Smooth muscle cell (in vitro differentiated cells): ENCODE results near the gene ETFA. TPM values are rescaled to one million over a fixed set of nuclear protein-coding genes. Genes with fewer than 3 reads are reported as not detected.

ENCODE experiments used
- DNase-seq: peaks from one replicate; lab custom pipeline; 2025; ENCODE audit not compliant: unreplicated experiment; lab: John Stamatoyannopoulos, UW
- H2AFZ ChIP-seq: fragments of 200-600 bp; sonication (generic); 2 replicates; pipeline ENCODE4 v1.6.0; 2016; ENCODE audit warnings: antibody characterized with exemption, low read depth, mild to moderate bottlenecking
- H3F3A ChIP-seq: fragments of 200-600 bp; sonication (generic); 2 replicates; pipeline ENCODE4 v1.6.0; 2017; ENCODE audit warnings: antibody characterized with exemption, low read depth
- H3K27ac ChIP-seq: fragments of 200-600 bp; sonication (generic); 2 replicates; pipeline ENCODE4 v1.5.1; 2016; ENCODE audit warnings: low read depth, mild to moderate bottlenecking
- H3K27me3 ChIP-seq: fragments of 200-600 bp; sonication (generic); 2 replicates; pipeline ENCODE4 v1.6.1; 2016; ENCODE audit warnings: low read depth, mild to moderate bottlenecking
- H3K36me3 ChIP-seq: fragments of 200-600 bp; sonication (generic); 2 replicates; pipeline ENCODE4 v1.5.1; 2016; ENCODE audit warnings: low read depth
- H3K4me1 ChIP-seq: fragments of 200-600 bp; sonication (generic); 2 replicates; pipeline ENCODE4 v1.5.1; 2016; ENCODE audit warnings: low read depth
- H3K4me2 ChIP-seq: fragments of 200-600 bp; sonication (generic); 2 replicates; pipeline ENCODE4 v1.6.0; 2016; ENCODE audit warnings: mild to moderate bottlenecking
- H3K4me3 ChIP-seq: fragments of 200-600 bp; sonication (generic); 2 replicates; pipeline ENCODE4 v1.5.1; 2016; ENCODE audit warnings: mild to moderate bottlenecking
- H3K79me2 ChIP-seq: fragments of 200-600 bp; sonication (generic); 2 replicates; pipeline ENCODE4 v1.6.0; 2016; ENCODE audit warnings: low read depth, mild to moderate bottlenecking
- H3K9ac ChIP-seq: fragments of 200-600 bp; sonication (generic); 2 replicates; pipeline ENCODE4 v1.6.0; 2016; ENCODE audit warnings: low read depth
- H3K9me3 ChIP-seq: fragments of 200-600 bp; sonication (generic); replicated peaks from 2 replicates; pipeline ENCODE4 v1.5.1; 2016; ENCODE audit warnings: low read depth
- H4K20me1 ChIP-seq: fragments of 200-600 bp; sonication (generic); 2 replicates; pipeline ENCODE4 v1.6.0; 2016; ENCODE audit warnings: low read depth
- CTCF ChIP-seq: fragments of 200-600 bp; sonication (generic); IDR thresholded peaks from 2 replicates; pipeline ENCODE4 v1.5.1; 2017; ENCODE audit warnings: borderline replicate concordance, mild to moderate bottlenecking, antibody characterized with exemption; ENCODE audit not compliant: insufficient read depth, poor library complexity, severe bottlenecking
- WGBS: methylation state at CpG from one replicate; pipeline ENCODE4 v1.1.7; 2016; ENCODE audit warnings: low lambda C conversion rate; 5-methylcytosine and 5-hydroxymethylcytosine counted together
- polyA plus RNA-seq: library from polyadenylated mRNA; unstranded; fragments of >200 nt; fragmentation: Nextera tagmentation; extraction: Ambion mirVana; gene quantifications from 2 replicates; pipeline ENCODE4 v1.2.1, GENCODE V29; 2016
- total RNA-seq: library from RNA; depleted of rRNA; stranded (reverse); fragments of >200 nt; gene quantifications from 2 replicates; pipeline ENCODE4 v1.2.3, GENCODE V29; 2014

Gene ETFA
- total and polyA plus RNA-seq, 2 experiments from 2014 or later: 98.0 to 119 TPM

GRCh38 chr15:76233921-76234320, 77.3 kb downstream of the ETFA start:
- DNase-seq: no peak
- H3K36me3 ChIP-seq: no peaks in the 10 kb centered on the region
- 97% methylated on average over 1 of the region's 1 CpG for WGBS
- no peak overlapping the region for H3K9ac ChIP-seq
- H3K4me1 ChIP-seq: peaks cover 11% of the 10 kb centered on the region
- H3K27ac ChIP-seq: no peak overlapping the region
- H3K9me3 ChIP-seq: no peaks in the 10 kb centered on the region
- H3K4me2 ChIP-seq: no peak overlapping the region
- no peak overlapping the region for H3K4me3 ChIP-seq
- no peaks in the 10 kb centered on the region for H3K27me3 ChIP-seq
- H3F3A ChIP-seq: no peaks in the 10 kb centered on the region
- no peak for TF ChIP-seq CTCF
- no peaks in the 10 kb centered on the region for H3K79me2 ChIP-seq
- H4K20me1 ChIP-seq: peaks cover 23% of the 10 kb centered on the region
- H2AFZ ChIP-seq: no peak overlapping the region

DNA sequence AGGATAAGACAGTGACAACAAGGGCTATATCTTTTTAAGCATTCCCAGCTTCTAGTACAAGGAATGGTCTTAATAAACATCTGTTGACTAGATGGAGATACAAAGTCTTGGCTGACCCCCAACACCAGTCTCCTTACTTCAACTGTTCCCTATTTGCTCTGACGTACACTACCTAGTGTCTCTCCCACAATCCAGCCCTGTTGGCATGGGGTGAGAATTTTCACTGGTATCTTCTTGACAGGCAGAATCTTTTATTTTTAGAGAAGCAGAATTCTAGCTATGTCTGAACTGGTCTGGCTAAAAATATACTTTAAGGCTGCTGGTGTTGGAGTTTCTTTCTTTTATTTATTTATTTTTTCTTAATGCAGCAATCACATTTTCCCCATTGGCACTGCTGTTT, 82.0 kb downstream of the ETFA start:
- no peak overlapping the region for H3K4me3 ChIP-seq

GRCh38 chr15:76223521-76223920, 87.7 kb downstream of the ETFA start:
- H3K27ac ChIP-seq: no peak overlapping the region
- no peaks in the 10 kb centered on the region for H3K79me2 ChIP-seq
- no peak overlapping the region for H3K4me3 ChIP-seq
- no peak for DNase-seq
- H3K4me2 ChIP-seq: no peak overlapping the region
- 89% methylated on average over 2 of the region's 2 CpGs for WGBS
- TF ChIP-seq CTCF: no peak
- no peaks in the 10 kb centered on the region for H3K27me3 ChIP-seq
- no peak overlapping the region for H2AFZ ChIP-seq
- no peaks in the 10 kb centered on the region for H4K20me1 ChIP-seq
- peaks cover 8% of the 10 kb centered on the region for H3K36me3 ChIP-seq
- H3K9me3 ChIP-seq: no peaks in the 10 kb centered on the region
- H3K4me1 ChIP-seq: no peaks in the 10 kb centered on the region
- no peak overlapping the region for H3K9ac ChIP-seq
- H3F3A ChIP-seq: no peaks in the 10 kb centered on the region

More for the DNA sequence above, 82.0 kb downstream of the ETFA start:
- Histone ChIP-seq H4K20me1 (peaks cover 5% of the 10 kb centered on the region), H3K4me2 (no peak overlapping the region), H3K9ac (no peak overlapping the region), H3K27me3 (no peaks in the 10 kb centered on the region), H3K79me2 (no peaks in the 10 kb centered on the region), H3K9me3 (no peaks in the 10 kb centered on the region), H3K4me1 (peaks cover 3% of the 10 kb centered on the region), H3K36me3 (no peaks in the 10 kb centered on the region), H2AFZ (no peak overlapping the region), H3F3A (no peaks in the 10 kb centered on the region), H3K27ac (no peak overlapping the region)
- 44% methylated on average over 1 of the region's 1 CpG for WGBS
- no peak for DNase-seq
- TF ChIP-seq CTCF: no peak

DNA sequence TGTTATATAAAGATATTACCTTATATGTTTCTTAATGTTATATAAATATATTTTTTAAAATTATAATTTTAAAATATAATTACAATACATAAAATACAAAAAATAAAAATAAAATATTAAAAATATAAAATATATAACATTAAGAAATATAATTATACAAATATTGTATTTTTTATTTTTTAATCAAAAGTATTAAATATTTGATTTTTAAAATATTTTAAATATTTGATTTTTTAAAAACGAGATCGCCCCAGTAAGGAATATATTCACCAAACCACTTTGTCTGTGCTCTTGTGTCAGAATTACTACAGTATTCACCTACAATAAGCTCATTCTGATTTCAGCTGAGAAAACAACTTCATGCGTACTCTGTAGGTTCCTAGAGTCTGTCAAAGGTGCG, 89.1 kb downstream of the ETFA start:
- peaks cover 8% of the 10 kb centered on the region for H4K20me1 ChIP-seq
- TF ChIP-seq CTCF: no peak
- H3K9me3 ChIP-seq: no peaks in the 10 kb centered on the region
- H3K9ac ChIP-seq: no peak overlapping the region
- H3K79me2 ChIP-seq: no peaks in the 10 kb centered on the region
- 99% methylated on average over 4 of the region's 4 CpGs for WGBS
- no peak overlapping the region for H3K27ac ChIP-seq
- no peak overlapping the region for H3K4me3 ChIP-seq
- no peaks in the 10 kb centered on the region for H3K27me3 ChIP-seq
- H3K4me2 ChIP-seq: no peak overlapping the region
- no peak overlapping the region for H2AFZ ChIP-seq
- no peak for DNase-seq
- H3K4me1 ChIP-seq: no peaks in the 10 kb centered on the region
- H3F3A ChIP-seq: no peaks in the 10 kb centered on the region
- H3K36me3 ChIP-seq: peaks cover 8% of the 10 kb centered on the region
